Activated naive CD8-positive, alpha-beta T cell treated with anti-CD3 and anti-CD28 coated beads, Interleukin-2, amount 50 U/mL, for 24 hours (primary cell): ENCODE results near the gene IL17RD.

ENCODE experiments used
- ATAC-seq: fragments of 150-1000 bp; cut with Tn5 transposase; one replicate; pipeline ENCODE4 v1.10.0; 2021
- DNase-seq: peaks from one replicate; pipeline ENCODE4 v3.0.0; 2021
- H3K27ac Mint-ChIP-seq: one replicate; pipeline ENCODE4 v1.8.0; 2021; ENCODE audit warnings: mild to moderate bottlenecking, mixed read lengths
- H3K27me3 Mint-ChIP-seq: one replicate; pipeline ENCODE4 v1.8.0; 2021; ENCODE audit warnings: mixed read lengths
- H3K36me3 Mint-ChIP-seq: one replicate; pipeline ENCODE4 v1.8.0; 2021; ENCODE audit warnings: low read depth, mixed read lengths
- H3K4me1 Mint-ChIP-seq: one replicate; pipeline ENCODE4 v1.8.0; 2021; ENCODE audit warnings: mixed read lengths
- H3K4me3 Mint-ChIP-seq: one replicate; pipeline ENCODE4 v1.8.0; 2021; ENCODE audit warnings: mild to moderate bottlenecking, moderate library complexity, mixed read lengths
- H3K9me3 Mint-ChIP-seq: one replicate; pipeline ENCODE4 v1.8.0; 2021; ENCODE audit warnings: mixed read lengths

Gene IL17RD

GRCh38 chr3:57165641-57166040 is 488 bp upstream of the IL17RD start:
- ATAC-seq = no peak
- H3K4me3 Mint-ChIP-seq = peak overlapping the region; percentile 55
- H3K4me1 Mint-ChIP-seq = peaks cover 10% of the 10 kb centered on the region
- DNase-seq = no peak
- H3K9me3 Mint-ChIP-seq = no peaks in the 10 kb centered on the region
- H3K27me3 Mint-ChIP-seq = peaks cover 62% of the 10 kb centered on the region
- no peak overlapping the region for H3K27ac Mint-ChIP-seq
- H3K36me3 Mint-ChIP-seq = no peaks in the 10 kb centered on the region

- Mint-ChIP-seq H3K4me1 (peaks cover 7% of the 10 kb centered on the region), H3K4me3 (peak overlapping the region; percentile 80), H3K27ac (no peak overlapping the region), H3K27me3 (peaks cover 61% of the 10 kb centered on the region), H3K36me3 (no peaks in the 10 kb centered on the region), H3K9me3 (no peaks in the 10 kb centered on the region)
- ATAC-seq (peak; percentile 27), DNase-seq (peak; percentile 41)
Measured at GRCh38 chr3:57164217-57164656, 916 bp downstream of the IL17RD start.

- peaks cover 11% of the 10 kb centered on the region for H3K4me1 Mint-ChIP-seq
- no peak for DNase-seq
- H3K9me3 Mint-ChIP-seq = no peaks in the 10 kb centered on the region
- peak overlapping the region; percentile 80 for H3K4me3 Mint-ChIP-seq
- peaks cover 59% of the 10 kb centered on the region for H3K27me3 Mint-ChIP-seq
- H3K27ac Mint-ChIP-seq = no peak overlapping the region
- H3K36me3 Mint-ChIP-seq = no peaks in the 10 kb centered on the region
- ATAC-seq = no peak
Measured at GRCh38 chr3:57163751-57164150, 1.4 kb downstream of the IL17RD start.

GRCh38 chr3:57161915-57162314 is 3.2 kb downstream of the IL17RD start:
- H3K36me3 Mint-ChIP-seq = no peaks in the 10 kb centered on the region
- no peaks in the 10 kb centered on the region for H3K9me3 Mint-ChIP-seq
- DNase-seq = no peak
- no peak overlapping the region for H3K27ac Mint-ChIP-seq
- H3K4me3 Mint-ChIP-seq = no peak overlapping the region
- no peak for ATAC-seq
- H3K27me3 Mint-ChIP-seq = peaks cover 50% of the 10 kb centered on the region
- H3K4me1 Mint-ChIP-seq = peaks cover 13% of the 10 kb centered on the region

- H3K4me1 Mint-ChIP-seq = peaks cover 13% of the 10 kb centered on the region
- H3K27me3 Mint-ChIP-seq = peaks cover 48% of the 10 kb centered on the region
- no peaks in the 10 kb centered on the region for H3K36me3 Mint-ChIP-seq
- H3K27ac Mint-ChIP-seq = no peak overlapping the region
- no peaks in the 10 kb centered on the region for H3K9me3 Mint-ChIP-seq
- ATAC-seq (no peak), DNase-seq (no peak)
- no peak overlapping the region for H3K4me3 Mint-ChIP-seq
Measured at GRCh38 chr3:57160765-57161538, 4.2 kb downstream of the IL17RD start.

GRCh38 chr3:57160076-57160764 is 4.9 kb downstream of the IL17RD start:
- Mint-ChIP-seq H3K36me3 (no peaks in the 10 kb centered on the region), H3K9me3 (no peaks in the 10 kb centered on the region), H3K27ac (no peak overlapping the region), H3K27me3 (peaks cover 48% of the 10 kb centered on the region), H3K4me1 (peaks cover 12% of the 10 kb centered on the region), H3K4me3 (no peak overlapping the region)
- DNase-seq (no peak), ATAC-seq (no peak)

GRCh38 chr3:57158813-57159738 is 6.1 kb downstream of the IL17RD start:
- Mint-ChIP-seq H3K27ac (no peak overlapping the region), H3K4me3 (no peak overlapping the region), H3K4me1 (peaks cover 8% of the 10 kb centered on the region), H3K9me3 (no peaks in the 10 kb centered on the region), H3K27me3 (peaks cover 48% of the 10 kb centered on the region), H3K36me3 (no peaks in the 10 kb centered on the region)
- no peak for ATAC-seq
- no peak for DNase-seq

- H3K36me3 Mint-ChIP-seq = no peaks in the 10 kb centered on the region
- H3K27me3 Mint-ChIP-seq = peaks cover 47% of the 10 kb centered on the region
- no peaks in the 10 kb centered on the region for H3K9me3 Mint-ChIP-seq
- H3K27ac Mint-ChIP-seq = no peak overlapping the region
- peaks cover 7% of the 10 kb centered on the region for H3K4me1 Mint-ChIP-seq
- no peak for DNase-seq
- H3K4me3 Mint-ChIP-seq = no peak overlapping the region
- ATAC-seq = no peak
Measured at GRCh38 chr3:57158325-57158724, 6.8 kb downstream of the IL17RD start.

- Mint-ChIP-seq H3K36me3 (no peaks in the 10 kb centered on the region), H3K27me3 (peaks cover 39% of the 10 kb centered on the region), H3K4me1 (peaks cover 7% of the 10 kb centered on the region), H3K27ac (no peak overlapping the region), H3K4me3 (no peak overlapping the region), H3K9me3 (no peaks in the 10 kb centered on the region)
- ATAC-seq (no peak), DNase-seq (no peak)
Measured at GRCh38 chr3:57157545-57157944, 7.6 kb downstream of the IL17RD start.

- H3K27ac Mint-ChIP-seq = no peak overlapping the region
- DNase-seq (no peak), ATAC-seq (no peak)
- H3K36me3 Mint-ChIP-seq = no peaks in the 10 kb centered on the region
- peaks cover 30% of the 10 kb centered on the region for H3K27me3 Mint-ChIP-seq
- H3K4me3 Mint-ChIP-seq = no peak overlapping the region
- no peaks in the 10 kb centered on the region for H3K9me3 Mint-ChIP-seq
- H3K4me1 Mint-ChIP-seq = peaks cover 7% of the 10 kb centered on the region
Measured at GRCh38 chr3:57155310-57155643, 9.9 kb downstream of the IL17RD start.

GRCh38 chr3:57154470-57155309 is 10.5 kb downstream of the IL17RD start:
- DNase-seq = no peak
- Mint-ChIP-seq H3K4me3 (no peak overlapping the region), H3K27ac (no peak overlapping the region), H3K4me1 (peaks cover 7% of the 10 kb centered on the region), H3K9me3 (no peaks in the 10 kb centered on the region), H3K27me3 (peaks cover 28% of the 10 kb centered on the region), H3K36me3 (no peaks in the 10 kb centered on the region)
- no peak for ATAC-seq

GRCh38 chr3:57152151-57153143 is 12.7 kb downstream of the IL17RD start:
- H3K4me1 Mint-ChIP-seq = no peaks in the 10 kb centered on the region
- H3K4me3 Mint-ChIP-seq = no peak overlapping the region
- H3K9me3 Mint-ChIP-seq = no peaks in the 10 kb centered on the region
- no peak for ATAC-seq
- no peaks in the 10 kb centered on the region for H3K36me3 Mint-ChIP-seq
- peaks cover 27% of the 10 kb centered on the region for H3K27me3 Mint-ChIP-seq
- no peak overlapping the region for H3K27ac Mint-ChIP-seq
- no peak for DNase-seq

- H3K4me3 Mint-ChIP-seq = no peak overlapping the region
- no peak overlapping the region for H3K27ac Mint-ChIP-seq
- no peaks in the 10 kb centered on the region for H3K36me3 Mint-ChIP-seq
- H3K27me3 Mint-ChIP-seq = peaks cover 22% of the 10 kb centered on the region
- ATAC-seq (no peak), DNase-seq (no peak)
- H3K9me3 Mint-ChIP-seq = no peaks in the 10 kb centered on the region
- H3K4me1 Mint-ChIP-seq = no peaks in the 10 kb centered on the region
Measured at GRCh38 chr3:57151749-57152148, 13.4 kb downstream of the IL17RD start.
